Cerebellar cortex (tissue), 1 donor: Measurements from ENCODE around the gene C16orf46.

ENCODE experiments used
- DNase-seq: peaks from one replicate; pipeline ENCODE4 v3.0.0-alpha.2; 2015; ENCODE audit warnings: low spot score

The C16orf46 gene

DNA sequence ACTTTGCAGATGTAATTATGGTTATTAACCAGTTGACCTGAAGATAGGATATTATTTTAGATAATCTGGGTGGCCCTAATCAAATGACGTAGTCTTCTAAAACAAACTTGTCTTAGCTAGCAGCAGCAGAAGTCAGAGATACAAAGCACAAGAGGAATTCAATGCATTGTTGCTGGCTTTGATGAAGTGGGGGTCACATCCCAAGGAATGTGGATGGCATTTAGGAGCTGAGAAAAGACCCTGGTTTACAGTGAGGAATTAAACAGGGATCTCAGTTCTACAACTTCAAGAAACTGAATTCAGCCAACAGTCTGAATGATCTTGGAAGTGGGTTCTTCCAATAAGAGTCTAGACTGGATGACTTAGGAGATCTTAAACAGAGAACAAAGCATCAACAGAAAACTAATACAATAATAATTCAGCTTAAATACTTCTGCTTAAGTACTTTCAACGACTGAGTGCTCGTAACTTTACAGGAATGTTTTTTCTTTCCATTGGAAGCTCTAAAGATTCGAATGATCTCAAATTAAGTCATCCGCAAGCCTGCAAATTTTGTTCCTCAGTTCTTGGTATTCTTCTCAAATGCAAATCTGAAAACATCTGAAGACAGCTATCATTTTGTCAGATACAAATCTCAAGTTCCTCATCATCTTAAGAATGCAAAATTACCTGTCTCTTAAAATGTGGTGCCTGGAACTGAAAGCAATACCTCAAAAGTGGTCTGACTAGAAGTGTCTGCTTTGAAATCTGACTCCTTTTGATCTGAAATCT, 3.3 kb downstream of the C16orf46 start:
- no peak for DNase-seq

DNA sequence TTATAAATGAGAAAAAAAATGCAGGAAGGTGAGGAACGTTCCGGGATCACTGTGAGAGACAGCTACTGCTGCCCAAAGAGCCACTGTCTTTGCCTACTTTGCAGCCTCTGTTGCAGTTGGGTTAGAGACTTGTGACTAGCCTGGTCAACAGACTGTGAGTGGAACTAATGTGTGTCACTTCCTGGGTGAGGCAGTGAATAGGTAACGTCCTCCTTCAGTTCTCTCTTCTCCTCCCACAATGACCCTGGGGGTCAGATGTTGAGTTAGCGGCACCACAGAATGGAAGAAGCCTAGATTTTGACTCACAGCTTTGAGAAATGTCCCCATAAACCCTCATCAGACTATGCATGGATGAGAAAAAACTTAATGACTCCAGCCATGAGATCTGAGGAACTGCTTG, 5.2 kb downstream of the C16orf46 start:
- no peak for DNase-seq

DNA sequence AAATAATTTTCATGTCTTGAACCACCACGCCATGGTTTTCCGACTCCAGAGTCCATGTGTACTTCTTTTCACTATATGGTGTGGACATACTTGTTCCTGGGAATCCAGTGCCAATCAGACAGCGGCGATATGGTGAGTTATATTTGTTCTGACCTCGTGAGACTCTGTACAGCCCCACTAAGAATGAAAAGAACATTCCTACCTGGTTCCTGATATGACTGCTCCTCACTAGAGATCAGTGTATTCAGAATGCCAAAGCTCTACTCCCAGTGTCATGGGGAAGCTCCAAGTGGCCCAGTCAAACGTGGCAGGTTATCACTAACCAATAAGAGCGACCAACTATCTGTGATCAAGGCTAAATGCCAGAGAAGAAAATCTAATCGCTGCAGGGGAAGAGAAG, 6.1 kb downstream of the C16orf46 start:
- no peak for DNase-seq

DNA sequence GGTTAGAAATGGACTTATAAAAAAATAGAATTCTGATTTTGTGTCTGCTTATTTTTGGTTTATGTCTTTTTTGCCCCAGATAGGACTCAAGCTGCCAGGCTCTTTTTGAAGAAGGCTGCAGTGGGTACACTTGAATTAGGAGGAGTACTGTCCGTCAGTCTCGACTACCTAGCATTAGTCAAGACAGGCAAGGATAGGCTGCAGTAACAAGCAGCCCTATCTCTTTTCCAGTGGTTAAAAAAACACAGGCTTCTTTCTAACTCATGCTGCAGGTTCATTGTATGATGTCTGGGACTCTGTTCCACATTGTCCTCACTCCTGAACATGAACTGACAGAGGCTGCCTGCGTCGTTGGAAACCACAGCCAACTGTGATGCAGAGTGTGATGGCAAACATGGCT, 8.0 kb downstream of the C16orf46 start:
- DNase-seq, result no peak

DNA sequence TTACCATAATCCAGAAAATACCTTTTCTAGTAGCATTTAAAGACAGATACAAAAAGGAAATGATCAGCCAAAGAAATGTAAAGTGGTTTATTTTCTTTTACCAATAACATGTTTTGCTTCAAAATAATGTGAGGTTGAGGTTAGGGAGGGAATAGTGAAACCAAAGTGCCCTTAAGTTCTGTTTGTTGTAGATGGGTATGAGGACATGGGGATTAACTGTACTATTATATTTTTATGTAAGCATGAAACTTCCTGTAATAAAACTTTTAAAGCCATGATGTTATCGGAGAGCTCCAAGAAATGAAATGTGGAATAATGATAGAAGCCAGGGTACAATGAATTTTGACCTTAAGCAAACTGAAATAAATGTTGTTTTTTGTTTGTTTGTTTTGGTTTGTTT, 9.9 kb downstream of the C16orf46 start:
- DNase-seq, result no peak

DNA sequence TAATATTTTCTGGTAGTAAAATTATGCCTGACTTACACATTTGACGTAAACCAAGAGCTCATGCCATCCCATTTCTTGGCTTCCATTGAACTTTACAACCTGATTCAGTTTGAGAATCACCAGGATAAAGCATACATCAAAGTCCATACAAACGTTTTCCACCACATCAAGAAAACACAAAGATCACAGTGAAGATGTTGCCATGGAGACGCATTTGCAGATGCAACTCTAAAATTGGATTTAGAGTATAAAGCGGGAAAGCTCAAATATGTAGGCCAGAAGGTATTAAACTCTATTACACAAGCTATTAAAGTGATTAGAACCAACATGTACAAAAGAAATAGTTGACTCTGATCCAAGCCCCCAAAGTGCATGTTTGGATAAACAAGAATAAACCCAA, 10.4 kb downstream of the C16orf46 start:
- DNase-seq, result no peak

DNA sequence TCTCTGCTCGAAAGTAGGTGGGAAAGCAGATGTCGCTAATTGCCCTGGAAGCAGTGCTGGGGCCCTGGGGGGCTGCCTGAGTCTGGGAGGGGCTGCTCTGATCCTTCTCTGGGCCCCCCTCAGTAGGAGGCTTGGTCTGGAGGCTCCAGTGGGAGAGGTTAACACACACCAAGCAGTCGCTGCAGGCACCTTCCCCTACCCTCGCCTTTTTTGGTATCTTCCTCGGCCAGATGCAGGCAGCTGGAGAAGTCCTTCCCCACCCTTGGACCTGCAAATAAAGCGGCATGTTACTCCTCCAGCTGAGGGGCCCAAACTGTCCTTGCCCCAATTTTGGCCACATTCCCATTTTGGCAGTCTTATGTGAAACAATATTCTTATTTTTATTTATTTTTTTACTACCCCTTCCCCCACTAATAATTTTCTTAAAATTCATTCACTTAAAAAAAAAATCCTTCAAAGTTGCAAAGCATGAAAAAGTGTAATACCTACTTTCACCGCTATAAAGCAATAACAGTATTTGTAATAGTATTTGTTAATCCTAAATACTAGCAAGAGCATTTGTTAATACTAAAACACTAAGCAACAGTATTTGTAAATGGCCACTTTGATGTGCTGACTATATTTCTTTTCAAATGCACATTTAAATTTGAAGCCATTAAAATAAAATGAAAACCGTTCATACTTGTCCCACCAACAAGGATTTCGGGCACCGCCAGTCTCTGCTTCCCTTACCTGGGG, 15.0 kb downstream of the C16orf46 start:
- DNase-seq, result no peak

DNA sequence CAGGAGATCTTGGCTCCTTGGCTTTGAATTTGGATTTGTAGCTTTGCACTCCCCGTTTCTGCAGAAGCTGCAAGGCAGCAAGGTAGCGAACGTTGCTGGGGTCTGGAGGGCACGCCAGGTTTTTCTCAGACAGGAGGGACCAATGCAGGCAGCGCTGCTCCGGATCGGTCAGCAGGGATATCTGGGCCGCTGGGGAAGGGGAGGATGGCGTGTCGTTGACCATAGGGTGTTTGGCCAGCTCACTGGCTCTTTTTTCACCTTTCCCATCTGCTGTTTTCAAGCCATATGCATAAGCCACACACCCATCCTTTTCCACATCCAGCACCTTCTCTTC, 15.8 kb downstream of the C16orf46 start:
- DNase-seq, result peak; percentile 40

DNA sequence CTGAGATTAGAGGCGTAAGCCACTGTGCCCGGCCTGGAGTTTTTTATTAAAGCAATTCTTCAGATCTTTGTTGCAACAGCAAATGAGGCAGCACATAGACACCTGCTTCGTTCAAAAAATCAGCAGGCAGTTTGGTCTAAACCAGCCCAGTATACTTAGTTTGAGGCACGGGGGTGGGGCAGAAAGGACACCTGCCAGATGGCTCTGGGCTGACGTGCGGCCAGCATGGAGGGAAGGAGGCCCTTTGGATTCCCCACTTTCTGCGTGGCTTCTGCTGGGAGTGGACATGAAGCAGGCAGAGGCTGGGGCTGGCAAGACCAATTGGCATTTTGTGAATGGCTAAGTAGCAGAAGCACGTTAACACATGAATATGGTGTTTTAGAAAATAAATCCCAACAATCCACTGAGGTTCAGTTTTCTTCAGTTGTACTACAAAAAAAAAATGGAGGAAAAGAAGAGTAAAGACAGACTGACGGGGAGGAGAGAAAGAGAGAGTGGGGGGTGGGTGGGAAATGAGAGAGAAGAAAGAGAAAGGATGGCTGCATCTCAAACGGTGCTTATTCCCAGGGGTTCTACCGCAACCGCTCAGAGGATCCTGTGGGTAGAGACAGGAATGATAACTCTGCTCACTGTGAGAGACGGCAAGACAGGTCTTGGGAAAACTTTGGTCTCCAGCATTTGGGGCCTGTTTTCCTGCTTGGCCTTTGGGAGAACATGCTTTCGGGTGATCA, 16.3 kb downstream of the C16orf46 start:
- peak; percentile 66 for DNase-seq

DNA sequence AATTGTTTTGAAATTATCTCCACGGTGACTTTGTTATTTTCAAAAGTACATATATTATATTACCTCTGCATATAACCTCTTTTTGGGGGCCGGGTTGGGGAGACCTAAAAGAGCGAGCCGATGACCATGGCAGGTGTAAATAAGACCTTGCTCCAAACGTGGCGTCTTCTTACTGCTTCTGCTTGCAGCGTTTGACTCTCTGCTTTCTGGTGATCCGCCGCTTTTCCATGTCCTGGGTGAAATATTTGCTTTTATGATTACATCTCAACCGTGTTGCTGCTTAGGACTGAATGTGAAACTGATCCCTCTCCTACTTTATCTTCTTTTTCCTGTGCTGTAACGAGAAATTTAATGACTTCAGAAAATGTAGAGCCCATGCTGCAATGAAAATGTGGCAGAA, 23.3 kb downstream of the C16orf46 start:
- no peak for DNase-seq

DNA sequence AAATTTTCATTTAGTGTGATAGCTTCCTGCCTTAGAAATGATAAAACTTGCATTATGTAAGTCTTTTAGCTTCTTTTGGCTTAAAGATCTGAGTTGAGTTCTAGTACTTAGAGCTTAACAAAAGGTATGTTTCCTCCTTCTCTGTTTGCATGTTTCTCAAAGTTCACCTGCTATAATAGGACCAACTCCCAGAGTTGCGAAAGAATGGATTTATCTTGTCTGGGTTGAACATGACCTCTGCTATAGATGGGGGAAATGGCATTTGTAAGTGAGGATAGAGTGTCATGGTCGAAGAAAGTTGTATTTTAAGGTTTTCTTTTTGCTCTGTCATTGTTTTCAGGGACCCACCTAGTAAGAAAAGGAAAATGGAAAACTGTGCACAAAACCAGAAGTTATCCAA, 34.2 kb downstream of the C16orf46 start:
- DNase-seq, result no peak

DNA sequence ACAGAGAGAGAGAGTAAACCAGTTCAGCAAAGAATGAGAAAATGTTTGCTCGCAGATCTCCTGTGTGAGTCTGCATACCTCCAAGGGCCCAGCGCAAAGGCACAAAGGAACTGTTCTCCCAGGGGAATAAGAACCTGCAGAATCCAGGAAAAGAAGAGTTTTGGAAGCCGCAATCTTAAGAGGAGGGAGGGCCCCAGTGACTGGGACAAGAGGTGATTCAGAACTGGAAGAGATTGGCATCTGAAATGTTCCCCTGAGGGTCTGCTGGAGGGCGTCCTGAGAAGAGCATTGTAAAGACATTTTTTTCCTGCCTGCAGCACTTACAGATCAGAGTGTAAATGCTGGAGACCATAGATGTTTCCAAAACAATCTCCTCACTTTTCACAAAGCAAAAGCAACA, 35.3 kb downstream of the C16orf46 start:
- no peak for DNase-seq

DNA sequence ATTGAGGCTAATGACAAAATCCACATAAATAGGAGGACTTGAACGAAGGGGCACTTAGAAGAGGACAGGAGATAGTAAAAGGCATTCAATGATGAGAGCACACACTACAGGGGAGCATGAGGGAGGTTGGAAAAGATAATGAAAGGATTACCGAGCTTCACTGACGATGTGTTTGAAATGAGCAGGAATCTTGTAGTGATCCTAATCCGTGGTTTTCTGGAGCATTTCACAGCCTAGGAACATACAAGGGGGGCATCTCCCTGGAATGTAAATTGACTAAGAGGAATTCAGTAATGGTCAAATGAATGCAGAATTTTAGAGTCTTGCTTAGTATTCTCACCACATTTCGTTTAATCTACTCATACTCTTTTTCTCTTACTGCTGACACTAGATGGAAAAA, 36.2 kb downstream of the C16orf46 start:
- no peak for DNase-seq

DNA sequence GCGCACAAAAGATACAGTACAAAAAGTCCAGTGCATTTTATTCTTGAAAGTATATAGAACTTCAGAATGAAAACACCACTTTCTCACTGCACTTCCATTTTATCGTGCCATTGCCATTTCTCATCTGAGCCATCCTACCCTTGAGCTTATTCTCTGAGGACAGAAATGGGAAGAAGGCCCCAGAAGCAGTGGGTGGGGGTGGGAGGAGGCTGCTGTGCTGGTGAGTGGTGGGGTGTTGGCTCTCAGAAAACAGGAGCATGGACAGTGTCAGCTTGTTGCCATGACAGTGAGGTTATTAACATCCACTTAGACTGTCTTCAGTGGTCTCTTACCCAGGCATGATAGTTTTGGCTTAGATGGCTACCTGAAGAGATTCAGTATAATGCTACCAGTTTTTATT, 36.9 kb downstream of the C16orf46 start:
- DNase-seq, result no peak

DNA sequence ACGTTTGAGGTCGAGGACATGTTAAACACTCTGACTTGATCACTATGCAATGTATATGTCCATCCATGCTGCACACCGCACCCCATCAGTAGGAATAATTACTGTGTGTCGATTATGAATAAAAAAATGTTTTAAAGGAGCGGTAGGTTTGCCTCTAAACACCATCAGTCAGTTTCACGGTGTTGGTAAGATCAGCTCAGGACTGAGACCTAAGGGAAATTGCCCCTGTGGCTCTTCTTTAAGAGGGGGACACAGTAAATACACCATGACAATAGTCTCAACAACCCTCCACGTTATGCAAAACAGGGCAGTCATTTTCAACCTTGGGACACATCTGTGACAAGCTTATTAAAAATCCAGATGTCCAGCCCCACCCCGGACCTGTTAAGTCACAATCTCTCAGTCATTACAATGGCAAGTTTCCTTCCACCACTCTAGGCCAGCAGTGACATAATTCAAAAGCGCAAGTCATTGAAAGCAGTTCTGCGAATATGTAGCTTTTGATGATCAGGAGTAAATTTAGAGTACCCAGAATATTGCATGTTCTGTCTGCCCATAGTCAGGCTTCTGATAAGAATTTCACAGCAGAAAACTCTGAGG, 40.2 kb downstream of the C16orf46 start:
- no peak for DNase-seq

DNA sequence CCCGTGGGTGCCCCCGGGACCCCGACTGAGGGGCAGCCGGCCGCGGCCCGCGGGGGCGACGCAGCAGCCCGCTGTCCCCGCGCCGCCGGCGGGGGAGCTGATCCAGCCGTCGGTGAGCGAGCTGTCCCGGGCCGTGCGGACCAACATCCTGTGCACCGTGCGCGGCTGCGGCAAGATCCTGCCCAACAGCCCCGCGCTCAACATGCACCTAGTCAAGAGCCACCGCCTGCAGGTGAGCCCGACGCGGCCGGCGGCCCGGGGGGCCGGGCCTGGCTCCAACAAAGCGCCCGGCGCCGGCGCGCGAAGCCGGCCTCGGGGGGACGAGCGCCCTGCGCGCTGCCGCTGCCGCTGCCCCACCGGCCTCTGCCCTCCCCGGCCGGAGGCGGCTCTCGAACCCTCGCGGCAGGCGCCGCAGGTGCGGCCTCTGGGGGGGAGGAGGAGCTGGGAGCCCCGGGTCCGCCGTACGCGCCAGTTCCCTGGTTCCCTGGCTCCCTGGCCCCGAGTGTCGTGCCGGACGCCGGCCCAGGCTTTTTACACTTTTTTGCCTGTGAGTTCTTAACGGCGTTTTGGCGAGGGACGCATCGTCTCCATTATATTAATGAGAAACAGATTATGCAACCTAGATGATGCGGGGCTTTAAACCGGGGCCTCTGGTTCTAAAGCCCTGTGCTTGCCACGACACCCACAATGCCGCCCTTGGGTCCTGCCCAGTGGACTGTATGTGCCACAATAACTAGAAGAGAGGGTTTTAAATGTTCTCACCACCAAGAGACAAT, 40.9 kb downstream of the C16orf46 start:
- peak; percentile 15 for DNase-seq

DNA sequence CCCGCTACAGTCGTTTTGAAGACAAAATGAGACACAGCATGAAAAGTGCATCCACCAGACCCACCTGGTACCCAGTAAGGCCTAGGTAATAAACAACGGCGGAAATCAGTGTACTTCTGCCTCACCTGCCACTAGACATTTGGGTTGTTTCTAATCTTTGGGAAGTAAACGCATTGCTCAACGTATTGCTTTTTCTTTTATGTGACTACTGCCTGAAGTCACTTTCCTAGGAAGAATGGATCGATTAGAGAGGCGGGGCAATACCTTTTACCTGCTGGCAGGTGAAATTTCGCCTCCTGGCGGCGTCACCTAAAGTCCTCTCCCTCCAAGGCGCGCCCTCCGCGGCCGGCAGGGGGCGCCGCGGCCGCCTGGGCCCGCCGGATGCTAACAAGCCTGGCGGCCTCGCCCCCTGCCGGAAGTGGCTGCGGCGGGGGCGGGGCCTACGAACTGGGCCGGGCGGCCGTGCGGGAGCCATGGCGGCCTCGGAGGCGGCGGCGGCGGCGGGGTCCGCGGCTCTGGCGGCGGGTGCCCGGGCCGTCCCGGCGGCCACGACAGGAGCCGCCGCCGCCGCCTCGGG, 41.6 kb downstream of the C16orf46 start, which contains the start of gene ATMIN:
TSS of gene ATMIN (plus strand) at position 445 of the 577 bp plus-strand sequence. CDS start at position 474, 29 bp downstream.
- DNase-seq, result peak; percentile 78

DNA sequence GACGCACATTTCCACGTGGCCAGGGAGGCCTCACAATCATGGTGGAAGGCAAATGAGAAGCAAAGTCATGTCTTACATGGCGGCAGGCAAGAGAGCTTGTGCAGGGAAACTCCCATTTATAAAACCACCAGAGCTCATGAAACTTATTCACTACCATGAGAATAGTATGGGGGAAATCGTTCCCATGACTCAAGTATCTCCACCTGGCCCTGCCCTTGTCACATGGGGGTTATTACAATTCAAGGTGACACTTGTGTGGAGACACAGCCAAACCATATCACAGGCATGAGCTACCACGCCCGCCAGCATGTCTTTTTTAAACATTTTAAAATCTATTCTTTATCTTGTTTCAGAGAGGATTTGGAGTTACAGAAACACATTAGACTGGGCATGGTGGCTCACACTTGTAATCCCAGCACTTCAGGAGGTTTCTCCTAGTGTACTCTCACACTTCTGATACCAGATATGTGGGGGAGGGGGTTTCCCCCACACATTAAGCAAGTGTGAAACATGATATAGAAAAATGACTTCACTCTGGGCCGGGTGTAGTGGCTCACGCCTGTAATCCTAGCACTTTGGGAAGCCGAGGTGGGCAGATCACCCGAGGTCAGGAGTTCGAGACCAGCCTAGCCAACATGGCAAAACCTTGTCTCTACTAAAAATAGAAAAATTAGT, 47.0 kb downstream of the C16orf46 start:
- DNase-seq, result no peak

DNA sequence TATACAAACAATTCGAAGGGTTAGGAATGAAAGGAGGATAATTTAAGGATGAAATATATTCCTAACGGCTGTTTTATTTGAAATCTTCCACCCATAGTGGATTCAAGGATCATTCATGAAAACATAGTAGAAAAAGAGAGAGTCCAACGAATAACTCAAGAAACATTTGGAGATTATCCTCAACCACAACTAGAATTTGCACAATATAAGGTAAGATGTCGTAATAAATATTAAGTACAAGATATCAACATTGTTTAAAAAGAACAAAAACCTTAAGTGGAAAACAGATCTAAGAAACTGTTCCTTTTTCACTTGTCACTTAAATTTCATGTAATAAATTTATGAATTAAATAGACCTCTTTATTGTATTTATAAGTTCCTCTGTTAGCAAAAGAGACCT, 50.6 kb downstream of the C16orf46 start:
- DNase-seq, result no peak

DNA sequence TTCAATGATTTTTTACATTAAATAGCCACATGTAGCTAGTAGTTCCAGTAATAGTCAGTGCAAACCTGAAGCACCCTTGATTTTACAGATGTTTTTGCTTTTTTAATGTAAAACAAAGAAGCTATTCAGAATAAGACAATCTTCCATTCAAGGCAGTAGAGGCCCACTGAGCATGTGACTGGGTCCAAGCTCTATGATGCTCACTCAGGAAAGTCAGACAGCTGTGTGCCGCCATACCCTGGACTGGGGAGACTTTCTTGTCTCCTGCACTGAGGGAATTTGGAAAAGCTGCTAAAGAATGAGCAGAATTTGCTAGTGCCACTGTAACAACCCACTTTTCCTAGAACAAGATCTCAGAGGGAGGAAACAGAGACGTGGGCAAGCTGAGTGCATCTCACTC, 58.5 kb downstream of the C16orf46 start:
- DNase-seq, result no peak

DNA sequence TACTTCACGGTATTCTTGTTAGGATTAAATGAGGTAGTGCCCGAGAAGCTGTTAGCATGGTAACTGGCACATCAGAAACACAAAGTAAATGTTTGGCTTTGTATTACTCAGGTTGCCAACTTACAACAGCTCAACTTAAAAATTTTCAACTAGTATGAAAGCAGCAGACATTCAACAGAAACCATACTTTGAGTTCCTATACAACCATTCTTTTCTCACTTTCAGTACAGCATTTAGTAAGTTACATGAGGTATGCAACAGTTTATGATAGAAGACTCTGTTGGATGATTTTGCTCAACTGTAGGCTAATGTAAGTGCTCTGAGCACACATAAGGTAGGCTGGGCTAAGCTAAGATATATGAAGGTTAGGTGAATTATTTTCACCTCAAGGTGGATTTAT, 62.4 kb downstream of the C16orf46 start:
- no peak for DNase-seq
